HG03135 (cell line): ENCODE data around the gene GRID2.
"Not testable (repeated sequence)": the region's sequence is repeated elsewhere in the genome, so short reads cannot be mapped to it uniquely, and the experiment has no call there.

Experiments used
- ATAC-seq: cut with Tn5 transposase; IDR thresholded peaks from one replicate; pipeline ENCODE4 v1.9.1; 2021; ENCODE audit warnings: mild to moderate bottlenecking, moderate library complexity; ENCODE audit not compliant: unreplicated experiment

The GRID2 gene

GRCh38 chr4:92305148-92305877 is 1.5 kb downstream of the GRID2 start:
- ATAC-seq: no peak

- no peak for ATAC-seq
Observed at GRCh38 chr4:92305878-92306520, 2.2 kb downstream of the GRID2 start.

GRCh38 chr4:92307181-92307580 is 3.4 kb downstream of the GRID2 start:
- ATAC-seq: no peak

- ATAC-seq: no peak
Observed at GRCh38 chr4:92307866-92308265, 4.1 kb downstream of the GRID2 start.

- no peak for ATAC-seq
Observed at GRCh38 chr4:92317047-92317446, 13.3 kb downstream of the GRID2 start.

GRCh38 chr4:92328095-92328494 is 24.3 kb downstream of the GRID2 start:
- ATAC-seq: no peak

- no peak for ATAC-seq
Observed at GRCh38 chr4:92333016-92333415, 29.2 kb downstream of the GRID2 start.

- ATAC-seq: no peak
Observed at GRCh38 chr4:92334716-92335350, 31.1 kb downstream of the GRID2 start.

GRCh38 chr4:92339676-92340075 is 35.9 kb downstream of the GRID2 start:
- ATAC-seq: no peak

- ATAC-seq: no peak
Observed at GRCh38 chr4:92344216-92344615, 40.5 kb downstream of the GRID2 start.

GRCh38 chr4:92346289-92346688 is 42.5 kb downstream of the GRID2 start:
- ATAC-seq: no peak

- ATAC-seq: no peak
Observed at GRCh38 chr4:92357966-92358365, 54.2 kb downstream of the GRID2 start.

GRCh38 chr4:92359491-92359890 is 55.7 kb downstream of the GRID2 start:
- ATAC-seq: no peak

GRCh38 chr4:92362028-92362427 is 58.3 kb downstream of the GRID2 start:
- no peak for ATAC-seq

GRCh38 chr4:92368653-92369052 is 64.9 kb downstream of the GRID2 start:
- ATAC-seq: no peak

- ATAC-seq: no peak
Observed at GRCh38 chr4:92381616-92382015, 77.8 kb downstream of the GRID2 start.

- no peak for ATAC-seq
Observed at GRCh38 chr4:92382128-92382527, 78.4 kb downstream of the GRID2 start.

GRCh38 chr4:92387459-92388069 is 83.8 kb downstream of the GRID2 start:
- ATAC-seq: no peak

- no peak for ATAC-seq
Observed at GRCh38 chr4:92399032-92399431, 95.3 kb downstream of the GRID2 start.

- ATAC-seq: not testable (repeated sequence)
Observed at GRCh38 chr4:92403525-92403924, 99.8 kb downstream of the GRID2 start.

GRCh38 chr4:92406488-92406887 is 102.7 kb downstream of the GRID2 start:
- no peak for ATAC-seq

GRCh38 chr4:92421920-92422319 is 118.2 kb downstream of the GRID2 start:
- ATAC-seq: no peak
